Stimulated activated CD8-positive, alpha-beta memory T cell treated with anti-CD3 and anti-CD28 coated beads, Interleukin-7, amount 100 ng/mL, for 48 hours (primary cell): ENCODE results near the gene MAPK13.
A peak's percentile ranks its signal among the peaks of the same experiment; 100 is the strongest.
"Not testable (repeated sequence)": the region's sequence is repeated elsewhere in the genome, so short reads cannot be mapped to it uniquely, and the experiment has no call there.

Source experiments
- DNase-seq, 2 donors: peaks; one replicate each; pipeline ENCODE4 v3.0.0-alpha.2; 2020; ENCODE audit warnings: low read depth in 1 of 2; ENCODE audit errors: extremely low read depth in 1 of 2

Gene MAPK13

DNA sequence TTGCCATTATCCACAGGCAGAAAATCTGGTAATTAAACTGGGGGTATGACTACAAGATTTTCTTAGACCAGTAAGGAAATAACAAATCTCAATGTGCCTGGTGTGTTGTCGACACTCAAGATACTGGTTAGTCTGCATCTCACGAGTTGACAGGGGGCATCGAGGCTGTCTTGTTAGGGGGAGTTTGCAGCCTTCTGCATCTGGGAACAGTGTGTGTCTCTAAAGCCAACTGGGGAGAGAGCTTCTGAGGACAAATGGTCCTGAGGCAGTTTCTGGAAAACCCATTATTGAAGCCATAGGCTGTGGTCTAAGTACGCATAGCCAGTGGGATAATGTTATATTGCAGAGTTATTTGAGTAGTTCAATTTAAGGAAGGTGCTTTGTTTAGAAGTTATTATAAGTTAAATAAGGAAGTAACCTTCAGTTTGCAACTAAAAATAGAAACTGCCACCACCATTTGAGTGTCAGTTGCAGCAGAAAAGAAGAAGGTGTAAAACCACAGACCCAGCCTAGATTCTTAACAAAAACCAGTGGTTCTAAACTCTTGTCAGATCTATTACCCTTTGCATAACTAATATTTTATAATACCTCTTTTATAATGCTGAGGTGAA lies 15.4 kb upstream of the MAPK13 start:
- DNase-seq, result no peak

DNA sequence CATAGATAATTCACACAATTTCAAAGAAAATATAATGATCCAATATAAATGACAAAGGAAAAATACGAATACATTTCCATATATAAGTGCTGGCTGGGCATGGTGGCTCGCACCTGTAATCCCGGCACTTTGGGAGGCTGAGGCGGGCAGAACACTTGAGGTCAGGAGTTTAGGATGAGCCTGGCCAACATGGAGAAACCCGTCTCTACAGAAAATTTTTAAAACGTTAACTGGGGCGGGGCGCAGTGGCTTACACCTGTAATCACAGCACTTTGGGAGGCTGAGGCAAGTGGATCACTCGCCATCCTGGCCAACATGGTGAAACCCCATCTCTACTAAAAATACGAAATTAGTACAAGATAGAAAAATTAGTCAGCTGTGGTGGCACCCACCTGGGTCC lies 14.9 kb upstream of the MAPK13 start:
- DNase-seq, result no peak

DNA sequence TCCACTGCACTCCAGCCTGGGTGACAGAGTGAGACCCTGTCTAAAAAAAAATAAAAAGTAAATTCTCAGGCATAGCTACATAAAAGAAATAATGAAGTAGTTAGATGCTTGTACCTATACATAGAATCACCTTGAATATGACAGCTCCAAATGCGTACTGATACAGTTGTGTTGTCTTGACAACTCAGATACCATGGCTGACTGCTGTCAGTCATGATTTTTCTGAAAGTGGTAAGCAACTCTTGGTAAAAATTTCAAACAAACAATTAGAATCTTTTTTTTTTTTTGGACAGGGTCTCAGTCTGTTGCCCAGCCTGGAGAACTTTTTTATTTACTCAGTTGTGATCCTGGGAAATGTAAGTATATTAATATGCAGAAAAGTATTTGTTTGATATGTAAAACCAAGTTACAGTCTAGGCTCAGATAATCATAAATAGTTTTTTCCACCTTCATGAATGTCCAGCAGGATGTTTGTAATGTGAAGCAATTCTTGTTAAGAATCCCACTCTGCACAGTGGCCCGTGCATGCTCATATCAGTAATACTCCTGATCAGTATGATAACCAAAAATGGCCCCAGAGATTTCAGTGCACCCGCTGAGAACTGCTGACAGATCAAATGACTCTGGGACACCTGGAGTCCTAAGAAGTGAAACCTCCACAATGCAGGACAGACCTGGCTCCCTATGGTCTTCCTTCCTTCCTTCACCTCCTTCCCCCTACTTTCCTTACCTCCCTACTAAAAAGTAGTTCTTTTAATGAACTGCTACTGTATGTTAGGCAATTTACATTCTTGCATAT lies 14.0 kb upstream of the MAPK13 start:
- no peak for DNase-seq

DNA sequence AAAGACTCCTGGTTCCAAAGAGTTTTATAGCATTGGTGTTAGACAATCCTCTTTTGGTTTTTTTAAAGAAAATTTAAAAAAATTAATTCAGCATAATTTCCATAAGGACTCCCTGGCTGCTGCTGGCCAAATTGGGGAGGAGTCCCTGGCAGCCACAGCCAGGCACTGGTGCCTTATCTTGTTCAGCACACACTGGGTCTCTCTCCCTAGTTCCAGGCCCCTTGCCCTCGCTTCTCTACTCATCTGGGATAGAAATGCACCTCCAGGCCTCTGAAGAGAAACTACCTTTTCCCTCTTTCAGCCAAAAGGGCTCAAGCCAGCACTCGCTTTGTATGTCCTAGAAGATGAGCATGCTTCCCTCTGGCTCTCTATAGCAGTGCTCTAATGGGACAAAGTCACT lies 13.4 kb upstream of the MAPK13 start:
- no peak for DNase-seq

DNA sequence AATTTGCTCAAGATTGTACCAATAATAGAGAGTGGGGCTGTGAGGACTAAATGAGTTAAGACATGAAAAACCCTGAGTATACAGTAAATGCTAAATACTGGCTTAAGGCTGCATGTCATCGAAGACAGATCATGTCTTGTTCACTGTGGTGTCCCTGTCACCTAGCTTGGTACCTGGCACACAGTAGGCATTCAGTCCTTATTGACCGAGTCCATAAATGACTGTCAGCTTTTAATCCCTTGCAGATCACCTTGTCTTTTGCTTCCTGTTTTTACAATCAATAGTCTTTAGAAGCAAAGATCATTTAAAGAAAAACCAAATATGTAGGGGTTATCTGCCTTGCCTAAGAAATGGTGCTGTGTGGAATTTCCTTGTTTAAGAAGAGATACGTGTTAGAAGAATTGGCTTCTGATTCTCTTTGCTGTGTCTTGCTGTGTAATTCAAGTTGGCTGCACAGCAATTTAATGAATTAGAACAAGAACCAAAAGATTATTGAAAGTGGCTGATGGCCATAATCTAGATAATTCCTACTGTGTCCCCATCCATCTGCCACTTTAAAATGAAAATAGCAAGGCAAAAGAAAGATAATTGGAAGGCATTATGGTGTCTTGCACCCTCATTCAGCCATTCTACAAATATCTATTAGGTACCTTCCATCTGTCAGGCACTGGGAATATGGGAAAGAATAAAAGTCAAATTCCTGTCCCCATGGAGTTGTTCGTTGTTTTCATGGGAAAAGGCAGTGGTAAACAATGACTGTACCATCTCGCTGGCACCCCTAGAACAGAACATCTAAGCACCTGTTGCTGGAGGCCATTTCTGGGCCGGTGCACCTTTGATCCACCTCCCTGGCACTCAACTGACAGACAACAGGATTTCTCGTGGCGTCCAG lies 12.4 kb upstream of the MAPK13 start:
- DNase-seq, result no peak

DNA sequence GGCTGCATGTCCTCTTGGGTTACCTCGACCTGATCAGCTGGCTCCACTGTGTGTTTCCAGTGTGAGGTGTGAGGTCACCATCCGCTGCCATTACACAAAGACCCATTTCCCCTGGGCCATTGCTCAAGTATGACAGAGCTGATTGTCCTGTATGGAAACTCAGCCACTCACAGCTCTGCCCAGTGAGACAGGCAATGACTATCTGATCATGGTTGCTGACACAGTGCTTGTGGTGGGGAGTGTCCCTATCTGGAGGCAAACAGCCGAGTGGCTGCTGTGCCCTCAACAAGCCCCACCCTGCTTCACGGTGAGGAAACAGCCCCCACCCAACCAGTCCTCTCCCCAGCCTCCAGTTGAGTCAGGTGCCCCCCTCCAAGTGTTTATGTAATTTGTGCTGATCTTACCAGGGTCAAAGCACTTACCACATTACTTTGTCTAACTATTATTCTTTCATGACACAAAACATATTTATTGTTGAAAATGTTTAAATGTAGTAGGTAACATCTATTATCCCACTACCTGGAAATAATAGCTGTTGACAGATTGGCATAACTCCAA lies 11.7 kb upstream of the MAPK13 start:
- peak; percentile 40 to 76 for DNase-seq

DNA sequence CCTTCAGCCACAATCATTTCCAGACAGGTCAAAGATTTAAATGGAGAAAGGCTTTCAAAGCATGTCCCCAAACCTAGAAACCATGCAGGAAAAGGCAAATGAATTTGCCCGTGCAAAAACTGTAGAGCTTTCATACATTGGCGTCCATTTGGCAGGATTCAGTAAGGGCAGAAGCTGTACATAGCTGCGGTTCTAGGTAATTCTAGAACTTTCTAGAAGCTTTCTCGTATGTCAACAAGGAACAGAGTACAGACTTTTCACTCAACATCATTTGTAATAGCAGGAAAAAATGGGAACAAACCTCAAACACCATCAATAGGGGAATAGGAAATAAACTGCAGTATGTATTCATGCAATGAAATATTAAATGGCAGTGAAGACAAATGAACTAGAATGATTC lies 11.1 kb upstream of the MAPK13 start:
- DNase-seq, result no peak

DNA sequence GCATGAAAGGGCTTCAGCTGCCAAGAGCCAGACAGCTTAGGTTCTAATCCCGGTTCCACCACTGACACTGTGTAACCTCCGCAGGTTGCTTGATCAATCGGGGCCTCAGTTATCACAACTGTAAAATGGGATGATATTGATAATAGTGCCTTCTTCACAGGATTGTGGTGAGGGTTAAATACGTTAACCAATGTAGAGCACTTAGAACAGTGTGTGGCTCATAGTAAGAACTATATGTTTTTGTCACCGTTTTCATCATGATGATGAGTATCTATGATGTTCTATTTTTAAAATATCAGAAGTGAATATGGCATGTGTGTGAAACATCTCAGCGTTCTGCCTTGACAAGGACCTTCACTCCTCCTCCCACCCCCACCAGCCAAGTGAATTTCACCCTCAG lies 10.3 kb upstream of the MAPK13 start:
- DNase-seq, result no peak

DNA sequence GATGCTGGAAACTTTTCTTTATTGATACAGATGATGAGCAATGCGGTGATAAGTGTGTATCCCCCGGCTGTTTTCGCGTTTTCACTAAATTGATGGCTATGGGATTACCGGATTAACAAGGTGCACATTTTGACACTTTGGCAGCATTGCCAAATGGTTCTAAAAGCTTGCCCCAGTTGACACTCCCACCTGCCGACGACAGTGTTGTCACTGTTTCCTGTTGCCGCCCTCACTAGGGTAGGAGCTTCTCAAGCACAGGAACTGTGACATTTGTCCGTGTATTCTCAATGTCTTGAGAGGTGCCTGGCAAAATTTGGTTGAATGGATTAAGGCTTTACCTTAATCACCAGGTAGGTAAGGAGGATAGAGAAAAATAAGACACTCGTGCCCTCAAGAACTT lies 9.8 kb upstream of the MAPK13 start:
- peak; percentile 39 to 64 for DNase-seq

DNA sequence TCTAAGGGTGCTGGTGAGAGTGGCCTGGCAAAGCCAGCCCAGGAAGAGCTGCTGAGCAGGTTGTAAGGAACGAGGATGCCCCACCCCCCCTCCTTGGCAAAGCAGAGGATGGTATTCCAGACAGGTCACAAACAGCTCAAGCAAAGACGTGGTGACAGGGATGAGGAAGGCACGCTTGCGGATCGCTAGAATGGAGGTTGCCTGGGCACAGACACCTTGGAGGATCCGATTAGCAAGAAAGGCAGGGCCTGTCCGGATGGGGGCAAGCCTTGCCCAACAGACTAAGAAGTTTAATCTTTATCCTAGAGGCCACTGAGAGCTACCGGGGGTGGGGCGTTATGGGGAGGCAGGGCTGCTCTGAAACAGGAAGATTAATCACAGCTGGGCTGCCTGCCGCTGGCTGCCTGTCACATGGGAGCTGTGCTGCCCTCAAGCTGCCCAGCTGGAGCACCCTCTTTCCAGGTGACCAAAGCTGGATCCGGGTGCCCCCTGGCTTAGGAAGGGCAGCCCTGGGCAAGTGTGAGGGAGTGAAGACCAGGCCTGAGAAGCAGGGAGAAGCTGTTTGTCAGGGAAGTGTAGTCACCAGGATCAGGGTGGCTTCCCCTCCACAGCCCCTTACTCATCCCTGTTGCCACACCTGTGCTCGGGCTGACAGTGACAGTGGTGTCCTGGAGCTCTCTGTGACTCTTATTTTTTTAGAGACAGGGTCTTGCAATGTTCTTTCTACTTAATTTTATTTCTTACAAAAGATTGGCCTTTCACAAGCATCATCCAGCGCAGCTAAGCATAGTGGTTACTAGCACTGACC lies 9.1 kb upstream of the MAPK13 start:
- peak; percentile 35 to 62 for DNase-seq

DNA sequence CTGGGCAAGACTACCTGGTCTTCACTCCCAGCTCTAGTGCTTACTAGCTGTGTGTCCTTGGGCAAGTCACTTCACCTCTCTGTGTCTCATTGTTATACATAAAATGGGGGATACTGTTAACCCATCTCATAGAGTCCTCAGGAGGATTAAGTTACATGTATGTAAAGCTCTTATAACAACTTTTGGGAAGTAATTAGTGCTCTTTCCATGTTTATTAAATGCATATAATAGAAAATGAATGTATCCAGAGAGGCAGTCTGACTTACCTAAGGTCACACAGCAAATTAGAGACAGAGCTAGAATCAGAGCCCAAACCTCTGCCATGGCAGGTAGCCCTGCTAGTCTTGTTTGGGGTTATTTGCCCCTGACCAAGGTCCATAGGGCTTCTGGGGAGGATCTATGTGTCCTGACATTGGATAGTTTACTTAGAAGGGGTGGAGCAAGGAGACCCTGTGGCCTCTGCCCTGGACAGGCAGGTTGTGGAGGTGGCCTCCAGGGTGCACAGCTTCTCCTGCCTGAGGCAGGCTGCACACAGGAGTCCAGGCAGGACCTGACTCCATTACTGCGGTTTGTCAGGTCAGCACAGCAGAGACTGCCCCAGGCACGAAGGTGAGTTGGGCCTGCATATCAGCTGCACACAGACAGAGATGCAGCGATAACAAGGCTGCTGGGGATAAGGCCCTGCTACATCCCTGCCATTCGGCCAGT lies 8.4 kb upstream of the MAPK13 start:
- no peak for DNase-seq

DNA sequence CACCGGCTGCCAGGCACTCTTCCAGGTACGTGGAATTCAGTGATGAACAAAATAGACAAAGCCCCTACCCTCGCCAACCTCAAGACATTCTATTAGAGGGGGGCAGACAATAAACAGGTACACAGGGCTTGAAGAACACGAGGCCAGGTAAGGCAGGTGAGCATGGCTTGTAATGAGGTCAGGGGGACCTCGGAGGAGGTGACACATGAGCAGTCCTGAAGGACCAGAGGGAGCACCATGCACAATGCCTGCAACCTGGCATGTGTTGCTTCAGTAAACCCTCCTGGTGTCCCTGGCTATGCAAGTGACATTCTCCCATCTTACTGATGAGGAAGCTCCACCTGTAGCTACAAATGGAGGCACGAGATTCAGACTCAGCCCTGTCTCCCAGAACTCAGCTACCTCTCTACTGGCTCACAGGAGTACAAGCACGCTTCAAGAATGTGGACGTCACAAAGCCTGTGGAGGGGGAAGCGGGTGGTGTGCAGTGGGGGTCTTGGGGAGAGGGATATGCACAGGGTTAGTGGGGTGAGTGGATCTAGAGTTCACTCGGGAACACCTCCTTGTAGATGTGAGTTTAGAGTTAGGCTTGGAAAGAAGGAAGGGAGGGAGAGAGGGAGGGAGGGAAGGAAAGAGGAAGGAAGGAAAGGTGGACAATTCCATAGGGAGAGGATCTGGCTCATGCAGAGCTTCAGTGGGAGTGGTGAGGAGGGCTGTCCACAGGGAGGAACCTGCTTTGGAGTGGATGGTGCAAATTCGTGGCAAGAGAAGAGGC lies 7.6 kb upstream of the MAPK13 start:
- DNase-seq, result no peak

DNA sequence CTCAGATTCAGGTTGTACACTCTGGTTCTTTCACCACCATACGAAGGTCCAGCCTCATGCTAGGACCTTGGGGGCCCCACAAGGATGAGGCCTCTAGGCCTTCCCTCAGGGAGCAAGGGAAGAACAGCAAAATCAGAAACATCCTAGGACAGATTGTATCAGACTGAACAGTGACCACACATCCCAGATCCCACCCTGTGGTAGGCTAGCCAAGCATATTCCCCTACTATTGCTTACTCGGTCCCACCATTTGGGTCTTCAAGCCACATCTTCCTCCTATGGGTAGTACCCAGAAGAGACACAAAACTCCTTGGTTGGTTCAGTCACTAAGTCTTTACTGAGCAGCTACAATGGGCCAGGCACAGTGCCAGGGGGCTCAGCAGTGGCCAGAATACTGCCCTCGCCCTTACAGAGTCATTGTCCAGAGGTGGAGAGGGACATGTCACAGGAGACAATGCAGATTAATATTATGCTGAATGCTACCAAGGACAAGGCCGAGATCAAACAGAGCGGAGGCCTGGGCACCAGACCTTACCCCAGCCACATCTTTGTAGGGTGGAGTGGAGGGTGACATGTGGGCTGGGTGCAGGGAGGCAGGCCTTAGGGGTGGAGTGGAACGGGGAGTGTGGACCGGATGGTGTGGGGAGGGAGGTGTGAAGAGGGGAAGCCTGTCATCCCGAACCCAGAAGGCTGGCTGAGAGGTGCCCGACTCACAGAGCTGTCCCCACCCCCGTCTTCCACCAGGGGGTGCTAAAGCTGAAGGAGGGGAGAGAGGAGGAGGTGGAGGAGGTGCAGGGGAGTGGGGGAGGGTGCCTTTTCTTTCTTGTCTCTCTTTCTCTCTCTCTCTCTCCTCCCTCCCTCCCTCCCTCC lies 6.8 kb upstream of the MAPK13 start:
- peak; percentile 81 to 88 for DNase-seq

DNA sequence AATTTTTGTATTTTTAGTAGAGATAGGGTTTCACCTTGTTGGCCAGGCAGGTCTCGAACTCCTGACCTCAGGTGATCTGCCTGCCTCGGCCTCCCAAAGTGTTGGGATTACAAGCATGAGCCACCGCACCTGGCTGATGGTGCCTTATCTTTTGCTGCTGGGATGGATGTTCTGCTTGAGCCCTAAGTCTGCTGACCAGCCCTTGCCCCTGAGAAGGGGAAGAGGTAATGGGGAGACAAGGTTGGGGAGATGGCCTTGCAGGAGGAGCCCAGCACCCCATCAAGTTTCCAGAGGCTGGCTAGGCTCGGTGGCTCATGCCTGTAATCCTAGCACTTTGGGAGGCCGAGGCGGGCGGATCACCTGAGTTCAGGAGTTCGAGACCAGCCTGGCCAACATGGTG lies 6.0 kb upstream of the MAPK13 start:
- DNase-seq, result not testable (repeated sequence)

DNA sequence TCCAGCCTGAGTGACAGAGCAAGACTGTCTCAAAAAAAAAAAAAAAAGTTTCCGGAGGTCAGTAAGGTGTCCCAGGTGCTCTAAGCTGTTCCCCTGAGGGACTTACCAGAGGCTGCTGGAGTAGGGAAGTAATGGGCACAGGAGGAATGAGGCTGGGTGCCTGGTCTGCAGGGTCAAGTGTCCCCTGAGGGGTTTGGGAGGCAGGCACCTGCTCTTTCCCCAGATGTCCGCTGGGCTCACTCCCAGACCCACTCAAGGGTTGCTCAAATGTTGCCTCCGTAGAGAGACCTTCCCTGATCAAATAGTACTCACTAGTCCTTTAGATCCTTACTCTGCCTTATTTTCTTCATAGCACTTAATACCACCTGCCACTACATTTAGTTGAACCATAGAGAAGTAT lies 5.4 kb upstream of the MAPK13 start:
- no peak for DNase-seq

DNA sequence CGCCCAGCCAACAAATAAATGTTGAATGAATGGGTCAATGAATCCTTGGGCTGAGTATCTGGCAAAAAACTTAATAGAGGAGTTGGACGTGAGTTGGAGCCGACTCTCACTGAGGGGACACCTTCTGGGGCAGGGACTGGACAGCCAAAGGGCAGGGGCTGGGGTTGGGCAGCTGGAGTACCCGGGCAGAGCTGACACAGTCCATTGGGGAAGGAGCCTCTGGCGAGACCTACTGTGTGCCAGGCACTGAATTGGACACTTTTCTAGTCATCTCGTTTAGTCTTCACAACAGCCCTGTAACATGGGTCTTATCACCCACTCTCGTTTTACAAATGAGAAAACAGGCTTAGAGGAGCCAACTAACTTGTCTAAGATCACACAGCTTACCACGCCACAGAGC lies 4.7 kb upstream of the MAPK13 start:
- no peak for DNase-seq

DNA sequence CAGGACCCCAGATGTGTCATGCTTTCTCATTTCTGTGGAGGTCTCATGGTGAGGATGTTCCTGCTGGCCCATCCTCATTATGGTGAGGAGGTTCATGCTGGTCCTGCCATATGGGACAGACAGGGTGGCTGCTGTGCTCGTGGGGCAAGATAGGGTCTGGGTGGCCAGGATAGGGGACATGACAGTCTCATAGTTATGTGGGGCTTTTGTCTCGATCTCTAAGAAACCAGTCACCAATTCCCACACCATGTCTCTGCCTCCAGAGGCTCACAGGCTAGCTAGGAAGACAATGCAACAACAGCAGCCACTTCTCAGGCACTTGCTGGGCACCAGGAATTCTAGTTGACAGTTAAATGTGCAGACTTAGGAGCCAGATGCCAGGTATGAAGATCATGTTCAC lies 4.2 kb upstream of the MAPK13 start:
- DNase-seq, result no peak
